Sigmoid colon (tissue), 7 donors: Measurements from ENCODE around the gene NUMB. TPM values are rescaled to one million over a fixed set of nuclear protein-coding genes. Genes with fewer than 3 reads are reported as not detected.

Experiments
- DNase-seq: peaks from one replicate; pipeline ENCODE4 v3.0.0-alpha.2; 2019
- H3K27ac ChIP-seq, 4 donors: fragments of 200-600 bp; sonication (generic); one replicate each; pipeline ENCODE4 v1.5.1; 2016 to 2019; ENCODE audit warnings: mild to moderate bottlenecking in 1 of 4
- H3K27me3 ChIP-seq, 3 donors: fragments of 200-600 bp; sonication (generic); one replicate each; pipeline ENCODE4 v1.5.1; 2019; ENCODE audit warnings: mild to moderate bottlenecking in 1 of 3
- H3K36me3 ChIP-seq, 4 donors: fragments of 200-600 bp; sonication (generic); one replicate each; pipeline ENCODE4 v1.5.1; 2016 to 2019
- H3K4me1 ChIP-seq, 4 donors: fragments of 200-600 bp; sonication (generic); one replicate each; pipeline ENCODE4 v1.5.1; 2017 to 2019
- H3K4me3 ChIP-seq, 4 donors: fragments of 200-600 bp; sonication (generic); one replicate each; pipeline ENCODE4 v1.5.1; 2017 to 2019; ENCODE audit warnings: mild to moderate bottlenecking in 2 of 4, moderate library complexity in 1 of 4
- H3K9me3 ChIP-seq, 4 donors: fragments of 200-600 bp in 3 of 4; sonication (generic) in 3 of 4; one replicate each; pipeline versions ENCODE4 v1.5.1 to v1.6.1; 2013 to 2019
- EP300 ChIP-seq, 4 donors: sonication (generic); formaldehyde crosslinking; IDR thresholded peaks; one replicate each; pipeline ENCODE4 v1.6.1; 2017; ENCODE audit warnings: antibody characterized with exemption in 4 of 4
- POLR2A ChIP-seq, 2 donors: fragments of 450-650 bp; IDR thresholded peaks; one replicate each; pipeline ENCODE4 v1.6.1; 2016; ENCODE audit warnings: antibody characterized with exemption in 2 of 2, mild to moderate bottlenecking in 2 of 2, moderate library complexity in 2 of 2
- POLR2AphosphoS5 ChIP-seq, 4 donors: sonication (generic); formaldehyde crosslinking; IDR thresholded peaks; one replicate each; pipeline ENCODE4 v1.6.1; 2017; ENCODE audit warnings: antibody characterized with exemption in 4 of 4
- WGBS, 2 donors: extraction: QIAGEN DNeasy Blood & Tissue Kit; methylation state at CpG; one replicate each; pipeline ENCODE4 v1.1.7; 2013; 5-methylcytosine and 5-hydroxymethylcytosine counted together
- intact Hi-C: fragments of 100-400 bp; cut with DNase I; formaldehyde crosslinking; loops from one replicate; pipeline ENCODE4 v1.15.1; 2023
- polyA plus RNA-seq, 3 donors: library from polyadenylated mRNA; stranded (reverse); fragments of 200-250 nt; gene quantifications; one replicate each; pipeline ENCODE4 v1.2.3, GENCODE V29; 2013
- small RNA-seq, 3 donors: library from RNA; depleted of rRNA; stranded (forward); fragments of <200 nt; gene quantifications; one replicate each; pipeline ENCODE3, GENCODE V24; 2016
- total RNA-seq, 4 donors: library from RNA; depleted of rRNA; stranded (reverse); fragments of >200 nt; gene quantifications; one replicate each; pipeline ENCODE4 v1.1.0, GENCODE V29; 2016
- TF ChIP-seq, protein P1 (sequence below), 4 experiments: fragments of 450-650 bp in 3 of 4; fragments of 200-600 bp in 1 of 4; IDR thresholded peaks; one replicate each; pipeline ENCODE4 v1.5.1; 2016 to 2019; ENCODE audit warnings: antibody characterized with exemption in 4 of 4, mild to moderate bottlenecking in 3 of 4, moderate library complexity in 2 of 4
- donor health status: healthy with polysubstance abuse.
- donor health status: Bipolar disorder and iron deficiency.
- donor health status: healthy.

NUMB gene
- total and polyA plus RNA-seq, 7 donors: 37.6 to 80.3 (median 53.4) TPM

DNA sequence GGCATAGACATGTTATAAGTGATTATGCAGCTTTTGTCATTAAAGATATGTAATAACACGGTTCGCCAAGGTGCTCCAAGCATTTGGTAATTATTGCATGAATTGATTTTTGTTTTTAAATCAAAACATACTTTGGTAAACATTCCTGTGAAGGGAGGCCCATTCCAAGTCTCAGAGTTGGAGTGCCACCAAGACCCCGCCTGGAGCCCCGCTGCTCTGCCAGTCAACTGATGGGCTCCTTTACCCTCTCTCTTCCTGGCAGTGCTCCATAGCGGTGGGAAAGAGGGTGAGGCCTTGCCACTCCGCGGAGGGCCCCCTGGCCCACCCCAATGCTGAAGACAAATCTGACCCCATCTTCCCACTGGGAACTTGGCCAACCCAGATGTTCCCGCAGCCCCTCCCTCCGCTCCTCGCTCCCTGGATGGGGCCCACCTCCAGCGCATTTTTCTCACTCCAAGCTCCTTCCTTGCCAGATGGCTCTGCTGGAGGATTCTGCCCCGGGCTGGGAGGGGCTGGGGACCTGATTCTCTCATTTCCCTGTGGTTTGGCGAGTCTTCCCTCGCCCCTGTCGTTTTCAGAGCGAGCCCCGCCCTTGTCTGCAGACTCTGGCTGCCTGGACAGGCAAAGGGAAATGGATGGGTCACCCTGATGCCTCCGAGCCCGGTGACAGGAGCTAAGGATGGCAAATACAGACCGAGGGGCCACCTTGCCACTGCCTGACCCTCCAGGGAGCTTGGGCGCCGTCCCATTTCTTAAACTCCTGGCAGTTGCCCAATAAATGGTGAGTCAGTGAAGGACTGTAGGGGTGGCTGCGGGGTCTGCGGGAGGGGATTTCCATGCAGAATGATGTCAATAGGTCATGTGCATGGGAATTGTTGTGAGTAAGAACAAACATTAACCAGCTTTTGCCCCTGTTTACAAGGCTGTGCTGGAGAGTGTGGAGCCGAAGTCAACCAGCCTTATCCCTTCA lies 230.2 kb downstream of the NUMB start:
- DNase-seq: peak; percentile 83
- Histone ChIP-seq H3K27ac (peak overlapping the region; percentile 9 to 61 (median 51)), H3K4me1 (peaks cover 0 to 28% (median 26%) of the 10 kb centered on the region in 4 donors), H3K9me3 (no peaks in the 10 kb centered on the region), H3K27me3 (no peaks in the 10 kb centered on the region), H3K4me3 (no peak overlapping the region), H3K36me3 (no peaks in the 10 kb centered on the region)
- 66 to 76% methylated on average over 25 of the region's 25 CpGs for WGBS, 2 donors
- TF ChIP-seq POLR2AphosphoS5 (IDR thresholded peaks at IDR 0.05): no peak
- no peak for TF ChIP-seq EP300 (IDR thresholded peaks at IDR 0.05)
- TF ChIP-seq, protein P1, sequence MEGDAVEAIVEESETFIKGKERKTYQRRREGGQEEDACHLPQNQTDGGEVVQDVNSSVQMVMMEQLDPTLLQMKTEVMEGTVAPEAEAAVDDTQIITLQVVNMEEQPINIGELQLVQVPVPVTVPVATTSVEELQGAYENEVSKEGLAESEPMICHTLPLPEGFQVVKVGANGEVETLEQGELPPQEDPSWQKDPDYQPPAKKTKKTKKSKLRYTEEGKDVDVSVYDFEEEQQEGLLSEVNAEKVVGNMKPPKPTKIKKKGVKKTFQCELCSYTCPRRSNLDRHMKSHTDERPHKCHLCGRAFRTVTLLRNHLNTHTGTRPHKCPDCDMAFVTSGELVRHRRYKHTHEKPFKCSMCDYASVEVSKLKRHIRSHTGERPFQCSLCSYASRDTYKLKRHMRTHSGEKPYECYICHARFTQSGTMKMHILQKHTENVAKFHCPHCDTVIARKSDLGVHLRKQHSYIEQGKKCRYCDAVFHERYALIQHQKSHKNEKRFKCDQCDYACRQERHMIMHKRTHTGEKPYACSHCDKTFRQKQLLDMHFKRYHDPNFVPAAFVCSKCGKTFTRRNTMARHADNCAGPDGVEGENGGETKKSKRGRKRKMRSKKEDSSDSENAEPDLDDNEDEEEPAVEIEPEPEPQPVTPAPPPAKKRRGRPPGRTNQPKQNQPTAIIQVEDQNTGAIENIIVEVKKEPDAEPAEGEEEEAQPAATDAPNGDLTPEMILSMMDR (IDR thresholded peaks at IDR 0.05): no peak
- TF ChIP-seq POLR2A (IDR thresholded peaks at IDR 0.05): no peak
- intact Hi-C loops: no loop called here

DNA sequence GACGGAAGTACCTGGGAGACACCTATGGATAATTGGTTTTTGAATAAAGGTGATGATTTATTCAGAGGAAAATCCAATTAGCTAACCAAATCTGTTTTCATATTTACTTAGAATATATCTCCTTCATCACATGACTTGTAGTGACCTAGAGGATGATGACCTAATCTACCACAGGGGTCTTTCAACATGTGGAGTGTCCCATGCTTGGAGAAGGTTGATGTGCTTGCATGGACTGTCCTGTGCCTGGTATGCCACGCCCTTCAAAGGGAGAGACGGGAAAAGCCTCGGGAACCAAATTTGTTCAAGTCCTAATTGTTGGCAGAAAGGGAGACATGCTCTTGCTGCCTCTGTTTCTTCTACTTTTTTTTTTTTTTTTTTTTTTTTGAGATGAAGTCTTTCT lies 232.8 kb downstream of the NUMB start:
- WGBS, 2 donors: 91 to 94% methylated on average over 4 of the region's 4 CpGs
- H3K4me1 ChIP-seq: peaks cover 0 to 35% (median 31%) of the 10 kb centered on the region in 4 donors
- no peak for TF ChIP-seq POLR2AphosphoS5 (IDR thresholded peaks at IDR 0.05)
- no peak for TF ChIP-seq POLR2A (IDR thresholded peaks at IDR 0.05)
- TF ChIP-seq, protein P1 (IDR thresholded peaks at IDR 0.05): no peak
- TF ChIP-seq EP300 (IDR thresholded peaks at IDR 0.05): no peak
- no peaks in the 10 kb centered on the region for H3K27me3 ChIP-seq
- peaks cover 0 to 3% (median 0%) of the 10 kb centered on the region in 4 donors for H3K36me3 ChIP-seq
- no peaks in the 10 kb centered on the region for H3K9me3 ChIP-seq
- intact Hi-C loops: no loop called here
- DNase-seq: no peak
- H3K4me3 ChIP-seq: no peak overlapping the region
- H3K27ac ChIP-seq: no peak overlapping the region

Small RNAs within 50 kb of the gene (small RNA-seq; reads per million reads assigned to genes)
- 0 reads per million in 3 donors for gene RNU6-419P

Other genes with a start within 250 kb of the NUMB start
- 10 to 100 TPM; 11.8 to 52.1 (median 18.5) TPM for gene PAPLN, start 221.0 kb downstream of the NUMB start, total RNA-seq
- gene PAPLN, start 221.0 kb downstream of the NUMB start, polyA plus RNA-seq: 10 to 100 TPM in 1 of 3 donors, 1 to 10 TPM in 1, under 1 TPM in 1; 0.46 to 13.6 (median 1.2) TPM
- gene RIOX1, start 32.4 kb upstream of the NUMB start, total RNA-seq: 10 to 100 TPM in 2 of 4 donors, 1 to 10 TPM in 2; 8.9 to 15.8 (median 11.6) TPM
- gene RIOX1, start 32.4 kb upstream of the NUMB start, polyA plus RNA-seq: 1 to 10 TPM; 3.0 to 8.2 (median 4.4) TPM
- gene ACOT1, start 78.6 kb upstream of the NUMB start, total RNA-seq: 10 to 100 TPM in 3 of 4 donors, 1 to 10 TPM in 1; 6.9 to 25.3 (median 19.0) TPM
- gene ACOT1, start 78.6 kb upstream of the NUMB start, polyA plus RNA-seq: 1 to 10 TPM; 2.9 to 6.5 (median 6.0) TPM
- gene HEATR4, start 100.4 kb upstream of the NUMB start, total RNA-seq: 1 to 10 TPM in 1 of 4 donors, under 1 TPM in 2, not detected in 1; 0.28 to 1.2 (median 0.49) TPM
- gene HEATR4, start 100.4 kb upstream of the NUMB start, polyA plus RNA-seq: under 1 TPM in 1 of 3 donors, not detected in 2; 0.03 TPM
- 100 to 1,000 TPM in 2 of 4 donors, 10 to 100 TPM in 2; 44.7 to 125 (median 99.0) TPM for gene ACOT2, start 110.7 kb upstream of the NUMB start, total RNA-seq
- gene ACOT2, start 110.7 kb upstream of the NUMB start, polyA plus RNA-seq: 10 to 100 TPM; 19.2 to 36.8 (median 22.9) TPM
- 1 to 10 TPM in 1 of 4 donors, under 1 TPM in 3; 0.33 to 2.2 (median 0.45) TPM for gene ACOT4, start 133.3 kb upstream of the NUMB start, total RNA-seq
- gene ACOT4, start 133.3 kb upstream of the NUMB start, polyA plus RNA-seq: 1 to 10 TPM; 2.2 to 3.7 (median 3.6) TPM
- gene ACOT6, start 154.0 kb upstream of the NUMB start, total RNA-seq: not detected
- gene ACOT6, start 154.0 kb upstream of the NUMB start, polyA plus RNA-seq: not detected
- 10 to 100 TPM in 2 of 4 donors, 1 to 10 TPM in 2; 5.6 to 20.0 (median 9.6) TPM for gene DNAL1, start 186.4 kb upstream of the NUMB start, total RNA-seq
- 1 to 10 TPM; 4.6 to 9.0 (median 5.1) TPM for gene DNAL1, start 186.4 kb upstream of the NUMB start, polyA plus RNA-seq